ENCODE results near the gene IST1. TPM values are rescaled to one million over a fixed set of nuclear protein-coding genes. Genes with fewer than 3 reads are reported as not detected.

Gene IST1
- total and polyA plus RNA-seq, 10 of the 15 experiments (the other 5 are each of a cell fraction or from before 2014, with no cell fraction given), result 97.3 to 293 (median 138) TPM

DNA sequence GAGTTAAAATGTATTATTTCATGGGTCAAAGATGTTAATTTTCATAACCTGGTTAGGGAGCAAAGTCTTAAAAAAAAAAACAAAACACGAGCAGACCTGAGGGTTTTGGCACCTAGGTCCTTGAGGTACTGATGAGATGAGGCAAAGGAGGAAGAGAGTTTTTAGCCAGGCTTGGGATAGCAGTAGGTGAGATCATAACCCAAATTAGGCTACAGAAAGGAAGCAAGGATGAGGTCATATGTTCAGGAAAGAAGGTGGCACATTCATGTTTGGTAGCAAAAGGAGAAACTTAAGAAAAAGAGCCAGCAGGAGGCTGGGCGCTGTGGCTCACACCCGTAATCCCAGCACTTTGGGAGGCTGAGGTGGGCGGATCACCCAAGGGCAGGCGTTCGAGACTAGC is 46.7 kb upstream of the IST1 start:
- no peak for FAIRE-seq
- Histone ChIP-seq H3K9ac (ENCODE audit: control insufficient read depth, insufficient read depth, low read length) (no peak overlapping the region), H3K4me1 (ENCODE audit: control insufficient read depth, insufficient read depth, low read length) (peaks cover 39% of the 10 kb centered on the region), H3K4me3 (no peak overlapping the region), H4K20me1 (ENCODE audit: control insufficient read depth, insufficient read depth) (no peaks in the 10 kb centered on the region), H2AFZ (ENCODE audit: control insufficient read depth, low read depth, low read length) (no peak overlapping the region), H3K27ac (ENCODE audit: control insufficient read depth, insufficient read depth) (no peak overlapping the region), H3K27me3 (replicated peaks in 1 of 2; ENCODE audit: control insufficient read depth in 2 of 2, insufficient read depth in 2 of 2, low read length in 1 of 2) (no peaks in the 10 kb centered on the region), H3K36me3 (ENCODE audit: control insufficient read depth in 2 of 2, insufficient read depth in 2 of 2, low read length in 1 of 2) (peaks cover 23 to 28% of the 10 kb centered on the region in 2 experiments), H3K9me3 (replicated peaks; ENCODE audit: control insufficient read depth, insufficient read depth, low read length) (no peaks in the 10 kb centered on the region), H3K4me2 (ENCODE audit: control insufficient read depth, insufficient read depth) (no peak overlapping the region), H3K79me2 (ENCODE audit: control insufficient read depth, insufficient read depth, low read length) (peaks cover 35% of the 10 kb centered on the region)
- no peak for ATAC-seq
- POLR2A ChIA-PET, result interaction anchor here (0.6 kb wide), 1 partner anchor 39 kb away, joined by 4 read pairs; no protein-coding TSS in a partner anchor
- SMC1A ChIA-PET (ENCODE audit: uncharacterized antibody, unreplicated experiment), result no interaction called here
- RAD21 ChIA-PET (ENCODE audit: unreplicated experiment), result interaction anchor here (0.7 kb wide), 1 partner anchor 54 kb away, joined by 3 read pairs; no protein-coding TSS in a partner anchor
- CTCF ChIA-PET, result no interaction called here
- TF ChIP-seq, protein P1, sequence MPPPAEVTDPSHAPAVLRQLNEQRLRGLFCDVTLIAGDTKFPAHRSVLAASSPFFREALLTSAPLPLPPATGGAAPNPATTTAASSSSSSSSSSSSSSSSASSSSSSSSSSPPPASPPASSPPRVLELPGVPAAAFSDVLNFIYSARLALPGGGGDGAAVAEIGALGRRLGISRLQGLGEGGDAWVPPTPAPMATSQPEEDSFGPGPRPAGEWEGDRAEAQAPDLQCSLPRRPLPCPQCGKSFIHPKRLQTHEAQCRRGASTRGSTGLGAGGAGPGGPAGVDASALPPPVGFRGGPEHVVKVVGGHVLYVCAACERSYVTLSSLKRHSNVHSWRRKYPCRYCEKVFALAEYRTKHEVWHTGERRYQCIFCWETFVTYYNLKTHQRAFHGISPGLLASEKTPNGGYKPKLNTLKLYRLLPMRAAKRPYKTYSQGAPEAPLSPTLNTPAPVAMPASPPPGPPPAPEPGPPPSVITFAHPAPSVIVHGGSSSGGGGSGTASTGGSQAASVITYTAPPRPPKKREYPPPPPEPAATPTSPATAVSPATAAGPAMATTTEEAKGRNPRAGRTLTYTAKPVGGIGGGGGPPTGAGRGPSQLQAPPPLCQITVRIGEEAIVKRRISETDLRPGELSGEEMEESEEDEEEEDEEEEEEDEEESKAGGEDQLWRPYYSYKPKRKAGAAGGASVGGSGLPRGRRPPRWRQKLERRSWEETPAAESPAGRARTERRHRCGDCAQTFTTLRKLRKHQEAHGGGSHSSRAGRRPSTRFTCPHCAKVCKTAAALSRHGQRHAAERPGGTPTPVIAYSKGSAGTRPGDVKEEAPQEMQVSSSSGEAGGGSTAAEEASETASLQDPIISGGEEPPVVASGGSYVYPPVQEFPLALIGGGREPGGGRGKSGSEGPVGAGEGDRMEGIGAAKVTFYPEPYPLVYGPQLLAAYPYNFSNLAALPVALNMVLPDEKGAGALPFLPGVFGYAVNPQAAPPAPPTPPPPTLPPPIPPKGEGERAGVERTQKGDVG (CRISPR knock-in tag; IDR thresholded peaks at IDR 0.05), result no peak
- TF ChIP-seq, protein P2, sequence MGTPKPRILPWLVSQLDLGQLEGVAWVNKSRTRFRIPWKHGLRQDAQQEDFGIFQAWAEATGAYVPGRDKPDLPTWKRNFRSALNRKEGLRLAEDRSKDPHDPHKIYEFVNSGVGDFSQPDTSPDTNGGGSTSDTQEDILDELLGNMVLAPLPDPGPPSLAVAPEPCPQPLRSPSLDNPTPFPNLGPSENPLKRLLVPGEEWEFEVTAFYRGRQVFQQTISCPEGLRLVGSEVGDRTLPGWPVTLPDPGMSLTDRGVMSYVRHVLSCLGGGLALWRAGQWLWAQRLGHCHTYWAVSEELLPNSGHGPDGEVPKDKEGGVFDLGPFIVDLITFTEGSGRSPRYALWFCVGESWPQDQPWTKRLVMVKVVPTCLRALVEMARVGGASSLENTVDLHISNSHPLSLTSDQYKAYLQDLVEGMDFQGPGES (IDR thresholded peaks at IDR 0.05), result no peak
- TF ChIP-seq, protein P3, sequence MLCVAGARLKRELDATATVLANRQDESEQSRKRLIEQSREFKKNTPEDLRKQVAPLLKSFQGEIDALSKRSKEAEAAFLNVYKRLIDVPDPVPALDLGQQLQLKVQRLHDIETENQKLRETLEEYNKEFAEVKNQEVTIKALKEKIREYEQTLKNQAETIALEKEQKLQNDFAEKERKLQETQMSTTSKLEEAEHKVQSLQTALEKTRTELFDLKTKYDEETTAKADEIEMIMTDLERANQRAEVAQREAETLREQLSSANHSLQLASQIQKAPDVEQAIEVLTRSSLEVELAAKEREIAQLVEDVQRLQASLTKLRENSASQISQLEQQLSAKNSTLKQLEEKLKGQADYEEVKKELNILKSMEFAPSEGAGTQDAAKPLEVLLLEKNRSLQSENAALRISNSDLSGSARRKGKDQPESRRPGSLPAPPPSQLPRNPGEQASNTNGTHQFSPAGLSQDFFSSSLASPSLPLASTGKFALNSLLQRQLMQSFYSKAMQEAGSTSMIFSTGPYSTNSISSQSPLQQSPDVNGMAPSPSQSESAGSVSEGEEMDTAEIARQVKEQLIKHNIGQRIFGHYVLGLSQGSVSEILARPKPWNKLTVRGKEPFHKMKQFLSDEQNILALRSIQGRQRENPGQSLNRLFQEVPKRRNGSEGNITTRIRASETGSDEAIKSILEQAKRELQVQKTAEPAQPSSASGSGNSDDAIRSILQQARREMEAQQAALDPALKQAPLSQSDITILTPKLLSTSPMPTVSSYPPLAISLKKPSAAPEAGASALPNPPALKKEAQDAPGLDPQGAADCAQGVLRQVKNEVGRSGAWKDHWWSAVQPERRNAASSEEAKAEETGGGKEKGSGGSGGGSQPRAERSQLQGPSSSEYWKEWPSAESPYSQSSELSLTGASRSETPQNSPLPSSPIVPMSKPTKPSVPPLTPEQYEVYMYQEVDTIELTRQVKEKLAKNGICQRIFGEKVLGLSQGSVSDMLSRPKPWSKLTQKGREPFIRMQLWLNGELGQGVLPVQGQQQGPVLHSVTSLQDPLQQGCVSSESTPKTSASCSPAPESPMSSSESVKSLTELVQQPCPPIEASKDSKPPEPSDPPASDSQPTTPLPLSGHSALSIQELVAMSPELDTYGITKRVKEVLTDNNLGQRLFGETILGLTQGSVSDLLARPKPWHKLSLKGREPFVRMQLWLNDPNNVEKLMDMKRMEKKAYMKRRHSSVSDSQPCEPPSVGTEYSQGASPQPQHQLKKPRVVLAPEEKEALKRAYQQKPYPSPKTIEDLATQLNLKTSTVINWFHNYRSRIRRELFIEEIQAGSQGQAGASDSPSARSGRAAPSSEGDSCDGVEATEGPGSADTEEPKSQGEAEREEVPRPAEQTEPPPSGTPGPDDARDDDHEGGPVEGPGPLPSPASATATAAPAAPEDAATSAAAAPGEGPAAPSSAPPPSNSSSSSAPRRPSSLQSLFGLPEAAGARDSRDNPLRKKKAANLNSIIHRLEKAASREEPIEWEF (IDR thresholded peaks at IDR 0.05; ENCODE audit: insufficient replicate concordance, low read depth, low read length), result no peak
- TF ChIP-seq, protein P4, sequence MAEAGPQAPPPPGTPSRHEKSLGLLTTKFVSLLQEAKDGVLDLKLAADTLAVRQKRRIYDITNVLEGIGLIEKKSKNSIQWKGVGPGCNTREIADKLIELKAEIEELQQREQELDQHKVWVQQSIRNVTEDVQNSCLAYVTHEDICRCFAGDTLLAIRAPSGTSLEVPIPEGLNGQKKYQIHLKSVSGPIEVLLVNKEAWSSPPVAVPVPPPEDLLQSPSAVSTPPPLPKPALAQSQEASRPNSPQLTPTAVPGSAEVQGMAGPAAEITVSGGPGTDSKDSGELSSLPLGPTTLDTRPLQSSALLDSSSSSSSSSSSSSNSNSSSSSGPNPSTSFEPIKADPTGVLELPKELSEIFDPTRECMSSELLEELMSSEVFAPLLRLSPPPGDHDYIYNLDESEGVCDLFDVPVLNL (IDR thresholded peaks at IDR 0.05; ENCODE audit: low read depth, low read length), result no peak
- TF ChIP-seq, protein P5, sequence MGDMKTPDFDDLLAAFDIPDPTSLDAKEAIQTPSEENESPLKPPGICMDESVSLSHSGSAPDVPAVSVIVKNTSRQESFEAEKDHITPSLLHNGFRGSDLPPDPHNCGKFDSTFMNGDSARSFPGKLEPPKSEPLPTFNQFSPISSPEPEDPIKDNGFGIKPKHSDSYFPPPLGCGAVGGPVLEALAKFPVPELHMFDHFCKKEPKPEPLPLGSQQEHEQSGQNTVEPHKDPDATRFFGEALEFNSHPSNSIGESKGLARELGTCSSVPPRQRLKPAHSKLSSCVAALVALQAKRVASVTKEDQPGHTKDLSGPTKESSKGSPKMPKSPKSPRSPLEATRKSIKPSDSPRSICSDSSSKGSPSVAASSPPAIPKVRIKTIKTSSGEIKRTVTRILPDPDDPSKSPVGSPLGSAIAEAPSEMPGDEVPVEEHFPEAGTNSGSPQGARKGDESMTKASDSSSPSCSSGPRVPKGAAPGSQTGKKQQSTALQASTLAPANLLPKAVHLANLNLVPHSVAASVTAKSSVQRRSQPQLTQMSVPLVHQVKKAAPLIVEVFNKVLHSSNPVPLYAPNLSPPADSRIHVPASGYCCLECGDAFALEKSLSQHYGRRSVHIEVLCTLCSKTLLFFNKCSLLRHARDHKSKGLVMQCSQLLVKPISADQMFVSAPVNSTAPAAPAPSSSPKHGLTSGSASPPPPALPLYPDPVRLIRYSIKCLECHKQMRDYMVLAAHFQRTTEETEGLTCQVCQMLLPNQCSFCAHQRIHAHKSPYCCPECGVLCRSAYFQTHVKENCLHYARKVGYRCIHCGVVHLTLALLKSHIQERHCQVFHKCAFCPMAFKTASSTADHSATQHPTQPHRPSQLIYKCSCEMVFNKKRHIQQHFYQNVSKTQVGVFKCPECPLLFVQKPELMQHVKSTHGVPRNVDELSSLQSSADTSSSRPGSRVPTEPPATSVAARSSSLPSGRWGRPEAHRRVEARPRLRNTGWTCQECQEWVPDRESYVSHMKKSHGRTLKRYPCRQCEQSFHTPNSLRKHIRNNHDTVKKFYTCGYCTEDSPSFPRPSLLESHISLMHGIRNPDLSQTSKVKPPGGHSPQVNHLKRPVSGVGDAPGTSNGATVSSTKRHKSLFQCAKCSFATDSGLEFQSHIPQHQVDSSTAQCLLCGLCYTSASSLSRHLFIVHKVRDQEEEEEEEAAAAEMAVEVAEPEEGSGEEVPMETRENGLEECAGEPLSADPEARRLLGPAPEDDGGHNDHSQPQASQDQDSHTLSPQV (IDR thresholded peaks at IDR 0.05), result no peak
- no peak for TF ChIP-seq GABPA (IDR thresholded peaks at IDR 0.05; ENCODE audit: low read depth)
- intact Hi-C loops (cut with micrococcal nuclease; ENCODE audit: unreplicated experiment) (no loop called here), in situ Hi-C loops (cut with MboI) (no loop called here)
- no peak for DNase-seq (ENCODE audit: low read depth, low spot score)
- BruUV-seq (replicated peaks), result no TSS peak
- WGBS (ENCODE audit: insufficient coverage, insufficient replicate concordance, low lambda C conversion rate, missing lambda C conversion rate), result 47% methylated on average over 6 of the region's 6 CpGs

Measured in GM12878 (cell line).